Measurements from ENCODE around the gene AKAP1.

The AKAP1 gene

DNA sequence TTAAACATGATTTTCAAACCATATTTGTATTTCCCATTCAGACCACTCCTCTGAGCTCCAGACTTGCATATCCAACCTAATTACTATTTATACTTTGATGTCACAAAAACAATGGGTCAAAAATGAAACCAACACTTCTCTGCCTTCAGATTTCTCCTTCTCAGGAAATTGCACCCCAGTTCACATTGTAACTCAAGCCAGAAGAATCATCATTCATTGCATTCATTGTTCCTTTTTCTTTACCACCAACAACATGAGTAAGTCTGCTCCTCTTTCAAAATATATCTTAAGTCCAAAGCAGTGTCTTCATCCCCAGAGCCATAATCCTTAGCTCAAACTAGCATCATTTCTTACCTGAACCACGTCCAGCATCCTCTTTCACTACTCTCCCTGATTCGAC, 2.6 kb upstream of the AKAP1 start:
- Histone ChIP-seq H3K4me1 (ENCODE audit: control insufficient read depth, insufficient read depth, low read length) (peaks cover 2% of the 10 kb centered on the region), H3K27me3 (ENCODE audit: control insufficient read depth, insufficient read depth, low read length) (no peaks in the 10 kb centered on the region), H3K36me3 (ENCODE audit: control insufficient read depth, insufficient read depth, low read length) (no peaks in the 10 kb centered on the region), H3K4me3 (ENCODE audit: low read length) (no peak overlapping the region), H3K27ac (ENCODE audit: low read depth, low read length) (no peak overlapping the region), H3K9ac (ENCODE audit: low read length) (no peak overlapping the region)

DNA sequence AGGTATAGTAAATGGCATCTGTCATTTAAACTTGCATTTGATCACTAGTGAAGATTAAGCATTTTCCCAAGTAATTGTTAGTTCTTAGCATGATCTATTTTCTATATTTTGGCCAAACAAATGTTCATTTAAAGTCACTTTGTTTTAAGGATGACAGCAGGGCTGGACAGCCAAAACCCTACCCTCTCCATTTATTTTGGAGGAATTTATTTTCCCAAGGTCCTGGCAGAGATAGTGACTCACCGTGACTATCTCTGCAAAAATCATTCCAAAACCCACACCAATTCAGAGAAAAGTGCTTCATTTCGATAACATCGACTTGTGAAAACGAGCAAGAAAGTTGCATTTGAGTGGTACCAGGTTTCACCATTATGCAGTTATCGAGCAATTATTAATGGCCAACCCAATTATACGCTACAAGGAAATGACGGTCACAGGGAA, 665 bp upstream of the AKAP1 start:
- peak overlapping the region; percentile 98 for H3K27ac ChIP-seq (ENCODE audit: low read depth, low read length)
- H3K9ac ChIP-seq (ENCODE audit: low read length), result peak overlapping the region; percentile 96
- peaks cover 11% of the 10 kb centered on the region for H3K4me1 ChIP-seq (ENCODE audit: control insufficient read depth, insufficient read depth, low read length)
- H3K36me3 ChIP-seq (ENCODE audit: control insufficient read depth, insufficient read depth, low read length), result no peaks in the 10 kb centered on the region
- H3K27me3 ChIP-seq (ENCODE audit: control insufficient read depth, insufficient read depth, low read length), result no peaks in the 10 kb centered on the region
- H3K4me3 ChIP-seq (ENCODE audit: low read length), result peak overlapping the region; percentile 97

DNA sequence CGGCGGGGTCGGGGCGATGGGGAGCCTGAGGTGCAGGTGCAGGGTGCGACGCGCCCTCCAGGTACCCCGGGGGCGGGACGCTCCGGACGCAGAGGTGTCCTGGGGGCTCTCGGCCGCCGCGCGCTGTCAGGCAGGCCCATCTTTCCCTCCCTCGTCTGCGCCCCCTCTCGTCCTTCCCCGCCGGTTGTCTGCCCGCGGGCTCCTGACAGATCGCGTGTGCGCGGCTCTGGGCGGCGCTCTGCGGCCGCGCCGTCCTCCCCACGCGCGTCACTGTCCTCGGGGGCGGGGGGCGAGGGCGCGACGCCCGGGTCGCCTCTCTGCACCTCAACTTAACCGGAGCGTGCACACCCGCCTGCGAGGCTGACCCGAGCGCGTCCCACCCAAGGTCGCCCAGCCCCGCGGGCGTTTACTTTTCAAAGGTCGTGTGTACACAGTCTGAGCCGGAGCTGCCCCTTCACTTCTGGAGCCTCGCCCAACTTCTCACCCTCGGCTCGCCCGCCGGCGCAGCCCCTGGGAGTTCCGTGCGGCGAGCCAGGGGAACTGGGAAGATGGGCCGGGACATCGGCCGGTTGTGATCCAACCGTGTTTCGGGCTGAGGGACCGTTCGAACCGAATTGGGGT, 512 bp downstream of the AKAP1 start:
- H3K27me3 ChIP-seq (ENCODE audit: control insufficient read depth, insufficient read depth, low read length), result no peaks in the 10 kb centered on the region
- peak overlapping the region; percentile 98 for H3K27ac ChIP-seq (ENCODE audit: low read depth, low read length)
- H3K9ac ChIP-seq (ENCODE audit: low read length), result peak overlapping the region; percentile 82
- H3K4me1 ChIP-seq (ENCODE audit: control insufficient read depth, insufficient read depth, low read length), result peaks cover 22% of the 10 kb centered on the region
- H3K36me3 ChIP-seq (ENCODE audit: control insufficient read depth, insufficient read depth, low read length), result no peaks in the 10 kb centered on the region
- H3K4me3 ChIP-seq (ENCODE audit: low read length), result peak overlapping the region; percentile 89

DNA sequence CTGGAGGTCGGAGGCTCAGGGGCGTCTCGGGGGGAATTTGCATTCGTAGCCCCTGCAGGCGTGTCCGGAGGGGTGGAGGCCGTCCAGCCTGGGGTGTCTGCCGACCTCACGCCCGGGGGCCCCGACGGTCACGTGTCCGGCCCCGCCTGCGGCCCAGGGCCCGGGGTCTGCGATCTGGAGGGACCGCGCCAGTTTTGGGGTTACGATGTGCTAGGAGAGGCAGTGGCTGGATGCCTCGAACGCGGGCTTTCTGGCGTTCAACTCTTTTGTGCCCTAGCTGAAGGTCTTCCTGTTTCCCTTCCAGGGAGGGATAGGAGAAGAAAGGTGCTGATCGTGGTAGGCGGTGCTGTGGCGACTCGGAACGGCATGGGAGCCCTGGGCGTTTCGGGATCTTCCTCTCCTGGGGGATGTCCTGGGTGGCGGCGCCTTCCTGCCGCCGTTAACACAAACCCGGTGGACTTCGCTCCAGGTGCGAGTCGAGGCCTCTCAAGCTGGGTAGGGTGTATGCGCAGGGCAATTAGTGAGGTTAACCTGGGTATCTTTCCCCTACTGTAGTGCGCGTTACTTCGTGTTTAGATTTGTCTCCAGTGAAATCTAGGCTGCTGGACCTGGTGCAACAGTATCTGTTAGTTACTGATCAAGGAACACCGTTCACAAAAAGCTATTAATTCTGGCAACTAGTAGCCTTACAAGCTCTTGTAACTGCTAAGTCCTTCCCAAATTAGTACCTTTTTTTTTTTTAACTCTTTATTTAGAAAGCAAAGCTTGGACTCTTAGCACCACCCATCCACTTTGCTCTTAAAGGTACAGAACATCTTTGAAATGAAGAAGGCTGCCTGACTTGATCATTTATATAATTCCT, 1.3 kb downstream of the AKAP1 start:
- H3K4me1 ChIP-seq (ENCODE audit: control insufficient read depth, insufficient read depth, low read length), result peaks cover 30% of the 10 kb centered on the region
- peak overlapping the region; percentile 98 for H3K27ac ChIP-seq (ENCODE audit: low read depth, low read length)
- no peaks in the 10 kb centered on the region for H3K27me3 ChIP-seq (ENCODE audit: control insufficient read depth, insufficient read depth, low read length)

DNA sequence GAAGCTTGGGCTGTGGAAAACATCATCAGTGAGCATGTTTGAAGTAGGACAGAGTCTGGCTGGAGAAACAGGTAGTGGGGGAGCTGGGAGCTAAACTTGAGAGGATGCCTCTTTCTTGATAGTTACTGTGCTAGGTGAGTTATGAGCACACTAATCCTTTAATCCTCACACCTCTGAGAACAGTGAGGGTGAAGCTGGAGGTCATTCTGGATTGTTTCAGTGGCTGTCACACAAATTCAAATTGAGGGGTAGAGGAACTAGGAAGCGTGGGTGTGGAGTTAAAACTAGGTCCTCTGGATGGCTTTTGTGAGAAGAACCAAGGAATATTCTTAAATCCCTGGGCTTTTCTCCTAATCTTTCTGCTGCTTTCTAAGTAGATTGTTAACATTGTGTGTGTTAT, 3.3 kb downstream of the AKAP1 start:
- H3K27me3 ChIP-seq (ENCODE audit: control insufficient read depth, insufficient read depth, low read length), result no peaks in the 10 kb centered on the region
- no peaks in the 10 kb centered on the region for H3K36me3 ChIP-seq (ENCODE audit: control insufficient read depth, insufficient read depth, low read length)
- H3K27ac ChIP-seq (ENCODE audit: low read depth, low read length), result peak overlapping the region; percentile 97
- no peak overlapping the region for H3K9ac ChIP-seq (ENCODE audit: low read length)
- peaks cover 46% of the 10 kb centered on the region for H3K4me1 ChIP-seq (ENCODE audit: control insufficient read depth, insufficient read depth, low read length)
- H3K4me3 ChIP-seq (ENCODE audit: low read length), result no peak overlapping the region

More for the DNA sequence above, 1.3 kb downstream of the AKAP1 start:
- Histone ChIP-seq H3K36me3 (ENCODE audit: control insufficient read depth, insufficient read depth, low read length) (no peaks in the 10 kb centered on the region), H3K9ac (ENCODE audit: low read length) (peak overlapping the region; percentile 82), H3K4me3 (ENCODE audit: low read length) (peak overlapping the region; percentile 89)

DNA sequence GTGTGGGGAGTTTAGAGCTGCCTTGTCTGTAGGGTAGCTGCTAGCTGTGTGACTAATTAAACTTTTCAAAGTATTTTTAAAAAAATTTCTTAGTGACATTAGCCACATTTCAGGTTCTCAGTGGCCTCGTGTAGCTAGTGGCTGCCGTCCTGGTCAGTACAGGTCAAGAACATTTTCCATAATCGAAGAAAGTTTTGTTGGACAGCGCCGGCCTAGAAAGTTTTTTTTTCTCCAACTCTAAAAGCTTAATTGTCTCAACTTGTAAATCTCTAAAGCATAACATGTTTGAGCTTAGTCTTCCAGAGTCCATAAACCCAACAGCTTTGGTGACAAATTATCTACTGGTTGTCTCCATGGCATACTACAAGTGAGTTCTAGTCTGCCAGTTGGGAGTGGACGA, 4.3 kb downstream of the AKAP1 start:
- Histone ChIP-seq H3K36me3 (ENCODE audit: control insufficient read depth, insufficient read depth, low read length) (no peaks in the 10 kb centered on the region), H3K4me1 (ENCODE audit: control insufficient read depth, insufficient read depth, low read length) (peaks cover 46% of the 10 kb centered on the region), H3K27ac (ENCODE audit: low read depth, low read length) (peak overlapping the region; percentile 97), H3K4me3 (ENCODE audit: low read length) (no peak overlapping the region), H3K9ac (ENCODE audit: low read length) (no peak overlapping the region), H3K27me3 (ENCODE audit: control insufficient read depth, insufficient read depth, low read length) (no peaks in the 10 kb centered on the region)

DNA sequence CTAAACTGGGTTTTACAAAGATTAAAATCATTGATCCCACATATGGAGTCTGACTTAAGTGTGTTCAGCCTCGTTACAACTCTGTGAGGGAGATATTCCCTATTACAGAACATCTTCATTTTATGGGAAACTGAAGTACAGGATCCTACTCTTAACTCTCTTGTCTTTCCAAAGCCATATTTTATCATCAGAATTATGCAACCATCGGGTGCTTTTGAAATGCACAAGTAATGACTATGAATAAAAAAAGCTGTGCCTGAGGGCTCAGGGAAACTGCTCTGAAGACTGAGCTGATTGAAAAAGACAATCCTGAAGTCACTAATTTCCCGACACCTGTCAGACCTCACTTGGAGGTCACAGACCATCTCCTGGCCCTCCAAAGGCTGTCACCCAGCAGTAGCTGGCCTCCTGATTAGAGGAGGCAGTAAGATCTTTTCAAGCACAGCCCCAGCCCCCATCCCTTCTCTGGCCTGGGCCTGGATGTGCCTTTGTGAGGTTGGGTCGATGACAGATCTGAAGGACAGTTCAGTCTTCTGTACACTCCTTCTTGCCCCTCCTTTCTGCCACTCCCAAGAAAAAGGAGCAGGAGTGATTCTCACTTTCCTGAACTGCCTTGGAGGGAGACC, 5.6 kb downstream of the AKAP1 start:
- Histone ChIP-seq H3K27me3 (ENCODE audit: control insufficient read depth, insufficient read depth, low read length) (no peaks in the 10 kb centered on the region), H3K36me3 (ENCODE audit: control insufficient read depth, insufficient read depth, low read length) (no peaks in the 10 kb centered on the region), H3K4me1 (ENCODE audit: control insufficient read depth, insufficient read depth, low read length) (peaks cover 46% of the 10 kb centered on the region), H3K4me3 (ENCODE audit: low read length) (peak overlapping the region; percentile 0), H3K9ac (ENCODE audit: low read length) (no peak overlapping the region), H3K27ac (ENCODE audit: low read depth, low read length) (peak overlapping the region; percentile 97)

DNA sequence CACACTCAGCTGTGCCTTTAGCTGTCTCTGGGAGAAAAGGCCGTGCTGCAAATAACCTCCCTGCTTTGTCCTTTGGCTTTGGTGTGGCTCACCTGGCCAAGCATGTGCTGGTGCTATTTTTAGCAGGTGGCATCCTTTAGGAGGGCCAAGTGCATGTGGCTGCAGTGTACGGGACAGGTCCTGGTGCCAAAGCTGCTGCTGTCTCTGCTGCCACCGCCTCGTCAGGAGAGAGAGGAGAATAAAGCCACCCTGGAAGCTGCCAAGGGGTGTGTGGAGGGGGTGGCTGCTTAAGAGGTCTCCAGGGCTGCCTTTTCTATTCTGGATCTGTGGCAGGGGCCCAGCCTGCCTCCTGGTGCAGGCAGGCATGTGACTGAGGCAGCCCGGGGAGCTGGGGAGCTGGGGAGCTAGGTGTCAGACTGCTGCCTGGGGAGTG, 6.2 kb downstream of the AKAP1 start:
- Histone ChIP-seq H3K27me3 (ENCODE audit: control insufficient read depth, insufficient read depth, low read length) (no peaks in the 10 kb centered on the region), H3K4me3 (ENCODE audit: low read length) (peak overlapping the region; percentile 0), H3K36me3 (ENCODE audit: control insufficient read depth, insufficient read depth, low read length) (no peaks in the 10 kb centered on the region), H3K27ac (ENCODE audit: low read depth, low read length) (peak overlapping the region; percentile 97), H3K9ac (ENCODE audit: low read length) (no peak overlapping the region), H3K4me1 (ENCODE audit: control insufficient read depth, insufficient read depth, low read length) (peaks cover 46% of the 10 kb centered on the region)

DNA sequence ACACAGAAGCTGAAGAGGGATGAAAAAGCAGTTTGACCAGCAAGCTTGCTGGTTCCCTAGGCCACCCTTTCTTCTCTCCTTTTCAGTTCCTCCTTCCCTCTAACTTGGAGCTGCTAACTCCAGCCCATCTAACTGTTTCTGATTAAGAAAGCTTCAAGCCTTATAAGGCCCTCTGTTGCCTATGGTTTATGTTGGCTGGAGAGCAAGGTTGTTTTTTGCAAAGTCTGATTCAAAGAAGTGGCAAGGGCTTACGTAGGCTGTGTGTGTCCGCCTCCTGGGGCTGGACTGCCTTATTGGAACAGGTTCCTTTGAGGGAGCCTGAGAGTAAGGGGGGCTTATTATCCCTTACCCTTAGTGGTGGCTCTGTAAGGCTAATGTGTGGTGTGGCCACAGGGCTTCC, 7.1 kb downstream of the AKAP1 start:
- Histone ChIP-seq H3K4me3 (ENCODE audit: low read length) (no peak overlapping the region), H3K36me3 (ENCODE audit: control insufficient read depth, insufficient read depth, low read length) (no peaks in the 10 kb centered on the region), H3K27me3 (ENCODE audit: control insufficient read depth, insufficient read depth, low read length) (no peaks in the 10 kb centered on the region), H3K4me1 (ENCODE audit: control insufficient read depth, insufficient read depth, low read length) (peaks cover 46% of the 10 kb centered on the region), H3K27ac (ENCODE audit: low read depth, low read length) (peak overlapping the region; percentile 97), H3K9ac (ENCODE audit: low read length) (no peak overlapping the region)

DNA sequence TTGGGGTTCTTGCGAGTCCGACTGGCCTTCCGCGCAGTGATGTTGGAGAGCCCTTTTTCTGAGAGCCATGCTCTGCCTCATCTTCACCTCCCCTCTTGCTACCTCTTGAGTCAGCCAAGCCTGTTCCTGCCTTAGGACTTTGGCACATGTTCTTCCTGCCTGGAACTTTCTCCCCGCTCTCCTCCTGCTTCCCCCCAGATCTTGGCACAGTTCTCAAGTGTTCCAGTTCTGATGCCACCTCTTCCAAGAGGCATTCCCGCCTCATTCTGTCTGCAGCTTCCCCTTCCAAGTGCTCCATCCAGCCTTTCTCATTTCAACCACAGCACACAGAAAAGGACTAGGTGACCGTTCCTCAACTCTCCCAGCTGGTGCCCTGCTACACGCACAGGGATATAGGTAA, 7.7 kb downstream of the AKAP1 start:
- H3K27me3 ChIP-seq (ENCODE audit: control insufficient read depth, insufficient read depth, low read length), result no peaks in the 10 kb centered on the region
- H3K9ac ChIP-seq (ENCODE audit: low read length), result no peak overlapping the region
- no peaks in the 10 kb centered on the region for H3K36me3 ChIP-seq (ENCODE audit: control insufficient read depth, insufficient read depth, low read length)
- peaks cover 47% of the 10 kb centered on the region for H3K4me1 ChIP-seq (ENCODE audit: control insufficient read depth, insufficient read depth, low read length)
- no peak overlapping the region for H3K4me3 ChIP-seq (ENCODE audit: low read length)
- H3K27ac ChIP-seq (ENCODE audit: low read depth, low read length), result peak overlapping the region; percentile 97

DNA sequence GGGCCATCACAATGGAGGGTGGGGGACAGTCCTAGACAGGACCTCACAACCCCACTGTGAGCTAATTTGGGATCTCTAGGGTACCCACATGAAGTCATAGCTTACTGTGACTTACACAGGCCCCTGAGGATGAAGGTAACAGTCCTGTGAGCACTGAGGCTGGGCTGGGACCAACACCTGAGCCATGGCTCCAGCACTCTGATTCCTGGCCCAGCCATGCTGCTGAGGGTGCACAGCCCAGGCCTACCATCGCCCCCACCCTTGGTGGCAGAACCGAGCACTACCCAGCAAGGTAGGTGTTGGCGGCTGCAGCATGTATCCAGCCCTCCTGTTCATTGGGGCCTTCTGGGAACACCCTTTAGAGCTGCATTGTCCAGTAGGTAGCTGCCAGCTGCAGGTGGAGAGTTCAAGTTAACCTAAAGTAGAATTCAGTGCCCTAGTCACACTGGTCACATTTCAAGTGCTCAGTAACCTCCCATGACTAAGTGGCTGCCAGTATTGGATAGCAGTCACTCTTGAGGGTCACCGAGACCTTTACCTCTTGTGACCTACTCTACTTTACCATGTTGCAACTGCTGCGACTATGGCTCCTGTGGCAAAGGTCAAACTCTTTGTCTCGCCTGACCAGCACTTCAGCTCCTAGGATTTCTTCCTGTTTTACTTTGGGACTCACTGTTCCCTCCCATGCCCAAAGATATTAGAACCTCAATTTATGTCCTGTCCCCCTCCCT, 11.6 kb downstream of the AKAP1 start:
- no peaks in the 10 kb centered on the region for H3K27me3 ChIP-seq (ENCODE audit: control insufficient read depth, insufficient read depth, low read length)
- H3K9ac ChIP-seq (ENCODE audit: low read length), result no peak overlapping the region
- no peaks in the 10 kb centered on the region for H3K36me3 ChIP-seq (ENCODE audit: control insufficient read depth, insufficient read depth, low read length)
- no peak overlapping the region for H3K4me3 ChIP-seq (ENCODE audit: low read length)
- H3K4me1 ChIP-seq (ENCODE audit: control insufficient read depth, insufficient read depth, low read length), result peaks cover 32% of the 10 kb centered on the region
- peak overlapping the region; percentile 47 for H3K27ac ChIP-seq (ENCODE audit: low read depth, low read length)

DNA sequence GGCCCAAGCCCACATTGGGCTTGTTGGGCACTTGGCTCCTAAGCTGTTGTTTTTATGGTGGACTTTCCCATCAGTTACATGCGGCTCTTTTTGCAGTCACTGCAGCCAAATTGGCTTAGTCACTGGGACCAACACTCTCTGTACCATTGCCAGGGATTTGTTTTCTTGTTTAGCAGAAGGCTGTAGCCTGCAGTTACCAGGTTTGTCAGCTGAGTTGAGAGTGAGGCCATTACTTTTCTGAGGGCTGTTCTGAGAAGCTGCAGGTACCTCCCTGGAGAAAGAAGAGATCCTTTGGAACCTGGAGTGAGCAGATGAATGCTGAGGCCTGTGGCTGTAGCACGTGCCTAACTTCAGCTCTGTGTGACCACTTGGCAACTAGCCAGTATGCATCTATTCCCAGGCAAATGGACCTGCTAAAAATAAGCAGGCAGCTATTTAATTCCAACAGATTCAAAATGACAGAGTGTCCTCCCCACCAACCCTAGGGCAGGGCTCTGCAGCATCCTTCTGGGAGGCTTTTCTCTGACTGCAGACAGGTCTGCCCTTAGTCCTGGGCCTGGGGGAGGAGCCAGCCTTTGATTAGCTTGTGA, 12.9 kb downstream of the AKAP1 start:
- no peak overlapping the region for H3K4me3 ChIP-seq (ENCODE audit: low read length)
- no peak overlapping the region for H3K9ac ChIP-seq (ENCODE audit: low read length)
- H3K27me3 ChIP-seq (ENCODE audit: control insufficient read depth, insufficient read depth, low read length), result no peaks in the 10 kb centered on the region
- H3K36me3 ChIP-seq (ENCODE audit: control insufficient read depth, insufficient read depth, low read length), result no peaks in the 10 kb centered on the region
- peaks cover 21% of the 10 kb centered on the region for H3K4me1 ChIP-seq (ENCODE audit: control insufficient read depth, insufficient read depth, low read length)
- H3K27ac ChIP-seq (ENCODE audit: low read depth, low read length), result peak overlapping the region; percentile 47

Data from rectal smooth muscle tissue (tissue), 1 donor.